Measurements from ENCODE around the gene NUDCD3. TPM values are rescaled to one million over a fixed set of nuclear protein-coding genes. Genes with fewer than 3 reads are reported as not detected.

The NUDCD3 gene
- polyA plus RNA-seq, 1 donor, result 86.1 TPM

- no peak for DNase-seq
Measured at GRCh38 chr7:44367475-44368043, 122.9 kb downstream of the NUDCD3 start.

GRCh38 chr7:44366986-44367385 is 123.5 kb downstream of the NUDCD3 start:
- DNase-seq, result no peak

- no peak for DNase-seq
Measured at GRCh38 chr7:44353668-44354067, 136.8 kb downstream of the NUDCD3 start.

GRCh38 chr7:44348851-44349781 is 141.3 kb downstream of the NUDCD3 start:
- DNase-seq, result no peak

GRCh38 chr7:44348300-44348699 is 142.2 kb downstream of the NUDCD3 start:
- no peak for DNase-seq

GRCh38 chr7:44347546-44348114 is 142.8 kb downstream of the NUDCD3 start:
- no peak for DNase-seq

GRCh38 chr7:44346063-44346462 is 144.4 kb downstream of the NUDCD3 start:
- no peak for DNase-seq

- no peak for DNase-seq
Measured at GRCh38 chr7:44341401-44341800, 149.1 kb downstream of the NUDCD3 start.

- no peak for DNase-seq
Measured at GRCh38 chr7:44338600-44338999, 151.9 kb downstream of the NUDCD3 start.

GRCh38 chr7:44336491-44336890 is 154.0 kb downstream of the NUDCD3 start:
- DNase-seq, result no peak

- no peak for DNase-seq
Measured at GRCh38 chr7:44335184-44335583, 155.3 kb downstream of the NUDCD3 start.

- no peak for DNase-seq
Measured at GRCh38 chr7:44334734-44335097, 155.7 kb downstream of the NUDCD3 start.

GRCh38 chr7:44333911-44334733 is 156.3 kb downstream of the NUDCD3 start:
- DNase-seq, result no peak

GRCh38 chr7:44331682-44332081 is 158.8 kb downstream of the NUDCD3 start:
- no peak for DNase-seq

GRCh38 chr7:44330331-44330730 is 160.1 kb downstream of the NUDCD3 start:
- DNase-seq, result no peak

GRCh38 chr7:44329888-44330287 is 160.6 kb downstream of the NUDCD3 start:
- DNase-seq, result no peak

Other genes with a start within 250 kb of the NUDCD3 start
- 1.7 TPM for gene CAMK2B, start 165.1 kb downstream of the NUDCD3 start, polyA plus RNA-seq (ENCODE audit: insufficient read length)
- 2.3 TPM for gene NPC1L1, start 50.7 kb upstream of the NUDCD3 start, polyA plus RNA-seq (ENCODE audit: insufficient read length)
- gene DDX56, start 83.2 kb upstream of the NUDCD3 start, polyA plus RNA-seq (ENCODE audit: insufficient read length), result 112 TPM
- 169 TPM for gene TMED4, start 91.6 kb upstream of the NUDCD3 start, polyA plus RNA-seq (ENCODE audit: insufficient read length)
- gene OGDH, start 116.0 kb upstream of the NUDCD3 start, polyA plus RNA-seq (ENCODE audit: insufficient read length), result 86.0 TPM